ENCODE results near the gene CTNS.
"Not testable (repeated sequence)": the region's sequence is repeated elsewhere in the genome, so short reads cannot be mapped to it uniquely, and the experiment has no call there.

The CTNS gene

DNA sequence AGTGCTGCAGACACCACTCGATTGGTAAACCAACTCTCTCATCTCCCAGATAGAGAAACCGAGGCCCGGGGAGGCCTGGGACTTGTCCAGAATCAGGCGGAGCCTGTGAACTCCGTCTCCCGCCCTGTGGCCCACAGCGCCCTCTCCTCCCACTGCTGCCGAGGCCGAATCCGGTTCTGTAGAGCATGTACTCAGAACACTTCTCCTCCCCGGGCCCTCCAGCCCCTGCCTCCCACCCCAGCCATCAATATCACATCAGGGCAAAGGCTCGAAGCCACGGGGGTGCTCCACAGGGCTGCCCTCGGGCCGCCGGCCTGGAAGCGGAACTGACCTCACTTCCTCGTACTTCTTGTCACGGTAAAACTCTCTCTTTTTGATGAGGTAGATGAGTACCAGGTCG lies 45.0 kb downstream of the CTNS start:
- DNase-seq, result no peak

- DNase-seq, result no peak
Observed at GRCh38 chr17:3682033-3682432, 45.5 kb downstream of the CTNS start.

GRCh38 chr17:3683054-3683511 lies 46.5 kb downstream of the CTNS start:
- peak in 2 of 58 donors; percentile 5 to 17 for DNase-seq

DNA sequence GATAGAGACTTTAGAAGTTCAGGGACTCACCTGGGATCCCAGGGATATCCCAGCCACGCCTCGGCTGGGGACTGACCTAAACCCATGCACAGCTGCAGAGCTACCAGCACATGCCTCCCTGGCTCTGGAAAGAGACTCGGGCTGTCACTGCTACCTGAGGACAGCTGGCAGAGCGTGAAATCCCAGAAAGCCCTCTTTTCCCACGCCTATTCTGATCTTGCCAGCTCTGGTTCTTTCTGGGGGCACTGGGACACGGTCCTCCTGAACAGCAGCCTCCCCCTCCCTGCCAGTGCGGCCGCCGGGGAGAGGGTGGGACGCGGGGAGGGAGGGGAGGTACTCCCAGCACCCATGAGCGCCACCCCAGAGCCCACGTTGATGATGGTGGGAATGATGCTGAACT lies 48.6 kb downstream of the CTNS start:
- no peak for DNase-seq

DNA sequence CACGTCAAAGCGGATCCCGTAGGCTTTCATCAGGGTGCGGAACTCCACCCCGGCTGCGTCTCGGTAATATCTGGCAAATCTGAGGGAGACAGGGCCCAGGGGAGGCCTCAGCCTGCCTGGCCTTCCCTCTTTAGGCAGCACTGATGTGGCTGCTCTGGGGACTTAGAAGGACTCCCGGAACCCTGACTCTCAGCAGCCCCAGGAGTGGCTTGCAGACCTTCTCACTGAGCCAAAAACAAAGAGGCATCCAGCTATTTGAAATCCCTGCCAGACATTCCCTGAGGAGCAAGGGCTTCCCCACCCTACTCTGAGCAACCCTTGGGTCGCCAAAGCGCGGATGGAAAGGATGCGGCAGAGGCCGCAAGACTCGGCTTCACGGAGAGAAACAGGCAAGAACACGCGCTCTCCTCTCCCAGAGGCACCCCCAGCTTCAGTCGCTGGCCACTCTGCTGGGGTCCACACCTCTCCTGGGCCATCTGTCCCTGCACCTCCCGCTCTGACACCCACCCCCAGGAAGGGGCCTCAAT lies 51.5 kb downstream of the CTNS start:
- DNase-seq, result peak in 1 of 58 donors; percentile 12

DNA sequence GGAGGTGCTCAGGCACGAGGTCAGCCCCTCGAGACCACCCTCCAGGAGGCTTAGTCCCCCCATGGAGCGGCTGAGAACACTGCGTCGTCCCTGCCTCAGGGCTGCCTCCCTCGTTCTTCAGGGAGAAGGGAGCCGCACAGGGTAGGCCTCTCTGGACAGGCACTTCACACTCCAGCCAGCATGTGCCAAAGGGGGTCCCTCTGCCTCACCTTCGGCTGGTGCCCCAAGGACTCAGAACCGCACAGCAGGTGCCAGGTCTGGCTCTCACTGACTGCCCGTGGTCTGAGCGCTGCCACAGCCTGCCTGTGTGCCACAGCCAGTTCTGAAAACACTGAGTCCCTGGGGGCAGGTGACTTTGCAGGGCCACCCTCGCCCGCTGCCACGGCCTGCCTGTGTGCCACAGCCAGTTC lies 52.3 kb downstream of the CTNS start:
- DNase-seq, result no peak

GRCh38 chr17:3689262-3690093 lies 52.9 kb downstream of the CTNS start:
- no peak for DNase-seq

DNA sequence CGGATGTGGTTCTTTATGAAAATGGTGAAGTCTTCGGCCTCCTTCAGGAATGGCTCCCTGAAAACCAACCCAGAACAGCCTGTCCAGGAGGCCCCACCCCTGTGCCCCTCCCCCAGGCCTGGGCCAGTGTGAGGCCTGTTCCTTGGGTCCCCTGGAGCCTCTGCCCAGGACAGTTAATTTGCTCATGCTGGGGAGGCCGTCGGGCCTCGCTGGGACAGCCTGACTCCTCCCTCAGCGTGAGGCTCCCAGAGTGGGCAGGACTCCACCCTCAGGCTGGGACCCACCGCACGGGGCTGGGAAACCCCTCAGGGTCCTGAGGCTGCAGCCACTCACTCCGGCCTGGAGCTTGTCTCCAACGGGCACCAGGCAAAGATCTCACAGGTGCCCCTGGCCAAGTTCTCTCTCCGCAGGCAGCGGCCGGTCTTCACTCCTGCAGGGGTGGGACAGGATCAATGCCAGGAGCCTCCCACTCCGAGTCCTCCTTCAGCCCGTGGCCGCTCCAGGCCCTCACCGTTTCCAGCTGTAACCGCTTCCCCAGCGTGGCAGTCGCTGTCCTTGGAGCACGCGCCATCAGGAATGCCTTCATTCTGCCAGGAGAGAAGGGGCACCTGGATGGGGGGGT lies 53.6 kb downstream of the CTNS start:
- DNase-seq, result no peak

- no peak for DNase-seq
Observed at GRCh38 chr17:3691617-3692067, 55.1 kb downstream of the CTNS start.

GRCh38 chr17:3692346-3692745 lies 55.8 kb downstream of the CTNS start:
- no peak for DNase-seq

GRCh38 chr17:3693141-3693540 lies 56.6 kb downstream of the CTNS start:
- DNase-seq, result no peak

GRCh38 chr17:3693829-3694231 lies 57.3 kb downstream of the CTNS start:
- DNase-seq, result no peak

GRCh38 chr17:3695129-3695722 lies 58.7 kb downstream of the CTNS start:
- peak in 2 of 58 donors; percentile 19 to 56 for DNase-seq

- peak in 7 of 58 donors; percentile 8 to 56 (median 22) for DNase-seq
Observed at GRCh38 chr17:3695723-3696411, 59.3 kb downstream of the CTNS start, which contains the start of gene P2RX5. Gene P2RX5, minus strand, starts transcription at chr17:3696155. Its CDS starts 150 bp downstream, at chr17:3696005.

DNA sequence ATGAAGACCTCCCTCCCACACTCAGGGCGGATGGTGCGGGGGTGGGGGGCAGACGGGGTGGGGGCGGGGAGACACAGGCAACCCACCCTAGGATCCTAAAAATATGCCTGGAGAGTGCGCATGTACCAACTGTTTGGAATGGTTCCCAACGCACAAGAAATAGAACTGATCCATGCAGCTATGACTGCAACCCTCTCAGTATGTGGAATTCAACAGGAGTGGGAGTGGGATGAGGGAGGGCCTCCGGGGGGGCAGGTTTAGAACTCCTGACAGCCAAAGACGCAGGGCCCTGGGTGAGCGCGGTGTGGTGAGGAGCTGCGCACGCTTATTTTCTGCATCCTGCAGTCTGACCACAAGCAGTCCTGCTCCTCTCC lies 60.5 kb downstream of the CTNS start:
- DNase-seq, result peak in 23 of 58 donors; percentile 7 to 59 (median 32)

DNA sequence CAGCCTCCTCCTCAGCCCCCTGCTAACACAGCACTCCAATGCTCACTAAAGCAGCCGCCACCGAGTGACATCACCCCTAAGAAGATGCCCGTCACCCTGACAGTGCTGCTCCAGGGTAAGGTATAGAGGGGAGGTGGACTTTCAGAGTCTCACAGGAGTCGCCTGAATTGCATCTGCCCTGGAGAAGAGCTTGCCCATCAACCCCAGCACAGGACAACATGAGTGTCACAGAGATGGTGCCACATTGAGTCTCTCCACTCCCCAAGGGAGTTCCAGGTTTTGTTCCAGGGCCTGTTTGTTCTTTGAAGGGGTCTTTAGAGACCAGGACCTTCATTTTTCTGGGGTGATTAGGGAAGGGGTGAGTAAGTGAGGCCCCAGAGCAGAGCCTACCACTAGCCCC lies 61.6 kb downstream of the CTNS start:
- DNase-seq, result no peak

- no peak for DNase-seq
Observed at GRCh38 chr17:3699951-3700350, 63.4 kb downstream of the CTNS start.

- DNase-seq, result not testable (repeated sequence)
Observed at GRCh38 chr17:3702041-3702539, 65.5 kb downstream of the CTNS start.

- DNase-seq, result no peak
Observed at GRCh38 chr17:3704931-3705717, 68.6 kb downstream of the CTNS start.

- DNase-seq, result not testable (repeated sequence)
Observed at GRCh38 chr17:3705718-3705984, 69.1 kb downstream of the CTNS start.

DNA sequence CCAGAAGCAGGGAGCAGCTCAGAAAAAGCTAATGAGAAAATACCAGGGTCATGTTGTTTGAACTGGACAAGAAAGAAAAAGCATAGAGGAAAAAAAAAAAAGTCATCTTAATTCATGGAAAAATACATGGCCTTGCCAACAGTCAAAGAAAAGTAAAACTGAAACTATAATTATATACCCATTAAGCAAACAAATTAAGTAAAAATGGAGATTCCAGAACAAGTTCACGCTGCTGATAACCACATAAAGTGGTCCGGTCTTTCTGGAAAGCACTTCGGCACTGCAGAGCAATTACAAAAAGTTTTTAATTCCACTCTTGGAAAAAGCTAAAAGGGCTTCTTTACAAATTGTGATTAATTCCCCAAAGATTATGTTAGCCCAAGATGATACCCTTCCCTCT lies 71.8 kb downstream of the CTNS start:
- DNase-seq, result no peak

Measured in anterior cingulate cortex (tissue), 58 donors.